Activated CD4-positive, alpha-beta memory T cell treated with anti-CD3 and anti-CD28 coated beads, Interleukin-2, amount 10 ng/mL, durations not matched to agents 7 days and 5 days (primary cell): ENCODE results near the gene P3H2. TPM values are rescaled to one million over a fixed set of nuclear protein-coding genes. Genes with fewer than 3 reads are reported as not detected.
"Not testable (repeated sequence)": the region's sequence is repeated elsewhere in the genome, so short reads cannot be mapped to it uniquely, and the experiment has no call there.

ENCODE experiments used
- CTCF ChIA-PET: fragments of 350-600 bp; sonication (Branson Sonifier 250); formaldehyde crosslinking; loops from one replicate; lab custom pipeline; 2021; ENCODE audit warnings: antibody characterized with exemption, inconsistent platforms; lab: Charles Lee
- POLR2A ChIA-PET: fragments of 350-600 bp; sonication (Branson Sonifier 250); formaldehyde crosslinking; loops from one replicate; lab custom pipeline; 2021; ENCODE audit warnings: antibody characterized with exemption; lab: Charles Lee
- DNase-seq: peaks from one replicate; pipeline ENCODE4 v3.0.0-alpha.2; 2020
- H3K27ac Mint-ChIP-seq: one replicate; pipeline ENCODE4 v1.8.0; 2021; ENCODE audit warnings: mild to moderate bottlenecking, mixed read lengths
- H3K27me3 Mint-ChIP-seq: one replicate; pipeline ENCODE4 v1.8.0; 2021; ENCODE audit warnings: mixed read lengths
- H3K36me3 Mint-ChIP-seq: one replicate; pipeline ENCODE4 v1.8.0; 2021; ENCODE audit warnings: low read depth, mixed read lengths
- H3K4me1 Mint-ChIP-seq: one replicate; pipeline ENCODE4 v1.8.0; 2021; ENCODE audit warnings: mixed read lengths
- H3K4me3 Mint-ChIP-seq: one replicate; pipeline ENCODE4 v1.8.0; 2021; ENCODE audit warnings: mild to moderate bottlenecking, mixed read lengths
- H3K9me3 Mint-ChIP-seq: one replicate; pipeline ENCODE4 v1.8.0; 2021; ENCODE audit warnings: mixed read lengths
- total RNA-seq, 2 experiments: library from RNA; stranded (reverse); gene quantifications; one replicate each; pipeline ENCODE4 v1.2.3, GENCODE V29; 2021

The P3H2 gene
- total RNA-seq, result not detected

GRCh38 chr3:190120269-190121060 lies at the start of gene P3H2:
Gene P3H2 (minus strand): TSS chr3:190120897. CDS start chr3:190120731, 166 bp downstream.
- Mint-ChIP-seq H3K36me3 (no peaks in the 10 kb centered on the region), H3K4me3 (peak within 1 kb of the TSS; percentile 30), H3K9me3 (no peaks in the 10 kb centered on the region), H3K4me1 (peaks cover 6% of the 10 kb centered on the region), H3K27ac (no peak within 1 kb of the TSS), H3K27me3 (peaks cover 48% of the 10 kb centered on the region)
- no peak for DNase-seq
- POLR2A ChIA-PET, result no interaction called here
- CTCF ChIA-PET, result no interaction called here

- Mint-ChIP-seq H3K4me1 (peaks cover 10% of the 10 kb centered on the region), H3K27me3 (peaks cover 4% of the 10 kb centered on the region), H3K36me3 (no peaks in the 10 kb centered on the region), H3K9me3 (no peaks in the 10 kb centered on the region), H3K4me3 (peak overlapping the region; percentile 43), H3K27ac (no peak overlapping the region)
- no peak for DNase-seq
- CTCF ChIA-PET, result no interaction called here
- POLR2A ChIA-PET, result no interaction called here
Measured at GRCh38 chr3:190169877-190170276, 49.2 kb upstream of the P3H2 start.

DNA sequence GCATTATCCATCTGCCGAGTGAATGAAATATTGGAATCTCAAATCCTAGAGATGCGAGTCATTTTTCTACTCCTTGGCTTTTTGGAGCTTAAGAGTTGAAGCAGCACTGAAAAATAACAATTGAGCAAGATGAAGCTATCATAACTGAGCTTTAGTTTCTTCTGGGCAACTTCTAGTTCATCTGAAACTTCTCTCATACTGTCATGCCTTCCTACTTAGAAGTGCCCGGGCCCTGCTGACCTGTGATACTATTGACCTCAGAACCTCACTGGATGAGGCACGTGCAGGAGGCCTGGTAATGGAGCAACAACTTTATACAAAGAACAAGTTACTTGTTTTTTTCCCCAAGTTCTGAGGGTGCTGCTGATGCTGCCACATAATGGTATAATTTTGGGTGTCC lies 48.5 kb upstream of the P3H2 start:
- Mint-ChIP-seq H3K4me3 (no peak overlapping the region), H3K36me3 (no peaks in the 10 kb centered on the region), H3K27ac (no peak overlapping the region), H3K4me1 (peaks cover 10% of the 10 kb centered on the region), H3K27me3 (peaks cover 4% of the 10 kb centered on the region), H3K9me3 (no peaks in the 10 kb centered on the region)
- ChIA-PET CTCF (no interaction called here), POLR2A (no interaction called here)
- no peak for DNase-seq

- POLR2A ChIA-PET, result no interaction called here
Measured at GRCh38 chr3:190167936-190168680, 47.4 kb upstream of the P3H2 start.

GRCh38 chr3:190166948-190167347 lies 46.3 kb upstream of the P3H2 start:
- Mint-ChIP-seq H3K36me3 (no peaks in the 10 kb centered on the region), H3K4me3 (no peak overlapping the region), H3K9me3 (no peaks in the 10 kb centered on the region), H3K4me1 (peaks cover 10% of the 10 kb centered on the region), H3K27me3 (peaks cover 2% of the 10 kb centered on the region), H3K27ac (no peak overlapping the region)
- DNase-seq, result no peak
- ChIA-PET CTCF (no interaction called here), POLR2A (no interaction called here)

More at GRCh38 chr3:190167936-190168680, 47.4 kb upstream of the P3H2 start:
- H3K9me3 Mint-ChIP-seq, result no peaks in the 10 kb centered on the region
- no peak overlapping the region for H3K4me3 Mint-ChIP-seq
- H3K27me3 Mint-ChIP-seq, result peaks cover 2% of the 10 kb centered on the region
- H3K4me1 Mint-ChIP-seq, result peaks cover 10% of the 10 kb centered on the region
- CTCF ChIA-PET, result no interaction called here
- no peaks in the 10 kb centered on the region for H3K36me3 Mint-ChIP-seq
- no peak for DNase-seq
- H3K27ac Mint-ChIP-seq, result no peak overlapping the region

GRCh38 chr3:190165253-190165652 lies 44.6 kb upstream of the P3H2 start:
- POLR2A ChIA-PET, result no interaction called here
- Mint-ChIP-seq H3K4me1 (peaks cover 10% of the 10 kb centered on the region), H3K27ac (no peak overlapping the region), H3K27me3 (no peaks in the 10 kb centered on the region), H3K4me3 (no peak overlapping the region), H3K9me3 (no peaks in the 10 kb centered on the region), H3K36me3 (no peaks in the 10 kb centered on the region)
- CTCF ChIA-PET, result no interaction called here
- no peak for DNase-seq

GRCh38 chr3:190162013-190162412 lies 41.3 kb upstream of the P3H2 start:
- H3K4me3 Mint-ChIP-seq, DNase-seq, H3K4me1 Mint-ChIP-seq, CTCF ChIA-PET, H3K36me3 Mint-ChIP-seq, H3K9me3 Mint-ChIP-seq, H3K27ac Mint-ChIP-seq, H3K27me3 Mint-ChIP-seq, POLR2A ChIA-PET: not testable (repeated sequence)

DNA sequence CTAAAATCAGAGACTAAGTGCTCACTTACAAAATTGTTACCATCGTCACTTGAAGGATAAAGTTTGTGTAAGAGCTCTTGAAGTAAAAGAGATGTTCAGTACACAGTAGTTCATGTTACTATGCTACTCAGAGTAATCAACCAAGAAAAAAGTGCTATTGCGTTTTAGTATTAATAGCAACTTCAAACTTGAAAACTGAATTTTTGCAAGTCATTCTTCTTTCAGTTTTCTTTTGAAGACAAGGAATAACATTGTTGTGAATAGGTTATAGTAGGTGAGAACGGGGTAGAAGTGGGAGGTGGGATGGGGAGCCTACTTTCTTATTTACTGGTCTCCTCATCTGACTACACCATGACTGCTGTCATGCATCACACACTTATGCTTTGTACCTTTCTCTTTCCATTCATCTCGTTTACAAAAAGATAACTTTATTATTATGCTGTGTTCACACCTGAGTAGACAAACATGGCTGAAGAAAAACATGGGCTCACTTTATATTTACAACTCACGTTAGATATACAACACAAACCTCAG lies 39.3 kb upstream of the P3H2 start:
- Mint-ChIP-seq H3K27me3 (no peaks in the 10 kb centered on the region), H3K27ac (no peak overlapping the region), H3K9me3 (no peaks in the 10 kb centered on the region), H3K4me1 (no peaks in the 10 kb centered on the region), H3K36me3 (no peaks in the 10 kb centered on the region), H3K4me3 (no peak overlapping the region)
- ChIA-PET POLR2A (no interaction called here), CTCF (no interaction called here)
- no peak for DNase-seq

- Mint-ChIP-seq H3K9me3 (no peaks in the 10 kb centered on the region), H3K4me1 (no peaks in the 10 kb centered on the region), H3K4me3 (no peak overlapping the region), H3K27me3 (no peaks in the 10 kb centered on the region), H3K27ac (no peak overlapping the region), H3K36me3 (no peaks in the 10 kb centered on the region)
- no peak for DNase-seq
- ChIA-PET CTCF (no interaction called here), POLR2A (no interaction called here)
Measured at GRCh38 chr3:190158261-190158660, 37.6 kb upstream of the P3H2 start.

GRCh38 chr3:190155752-190156151 lies 35.1 kb upstream of the P3H2 start:
- ChIA-PET CTCF (no interaction called here), POLR2A (no interaction called here)
- DNase-seq, result no peak
- no peaks in the 10 kb centered on the region for H3K27me3 Mint-ChIP-seq
- H3K4me1 Mint-ChIP-seq, result no peaks in the 10 kb centered on the region
- no peak overlapping the region for H3K4me3 Mint-ChIP-seq
- H3K36me3 Mint-ChIP-seq, result no peaks in the 10 kb centered on the region
- H3K27ac Mint-ChIP-seq, result no peak overlapping the region
- H3K9me3 Mint-ChIP-seq, result no peaks in the 10 kb centered on the region

- CTCF ChIA-PET, result no interaction called here
- no peak overlapping the region for H3K4me3 Mint-ChIP-seq
- no peaks in the 10 kb centered on the region for H3K27me3 Mint-ChIP-seq
- no peaks in the 10 kb centered on the region for H3K36me3 Mint-ChIP-seq
- H3K27ac Mint-ChIP-seq, result no peak overlapping the region
- DNase-seq, result no peak
- H3K4me1 Mint-ChIP-seq, result no peaks in the 10 kb centered on the region
- POLR2A ChIA-PET, result no interaction called here
- no peaks in the 10 kb centered on the region for H3K9me3 Mint-ChIP-seq
Measured at GRCh38 chr3:190150681-190151080, 30.0 kb upstream of the P3H2 start.

DNA sequence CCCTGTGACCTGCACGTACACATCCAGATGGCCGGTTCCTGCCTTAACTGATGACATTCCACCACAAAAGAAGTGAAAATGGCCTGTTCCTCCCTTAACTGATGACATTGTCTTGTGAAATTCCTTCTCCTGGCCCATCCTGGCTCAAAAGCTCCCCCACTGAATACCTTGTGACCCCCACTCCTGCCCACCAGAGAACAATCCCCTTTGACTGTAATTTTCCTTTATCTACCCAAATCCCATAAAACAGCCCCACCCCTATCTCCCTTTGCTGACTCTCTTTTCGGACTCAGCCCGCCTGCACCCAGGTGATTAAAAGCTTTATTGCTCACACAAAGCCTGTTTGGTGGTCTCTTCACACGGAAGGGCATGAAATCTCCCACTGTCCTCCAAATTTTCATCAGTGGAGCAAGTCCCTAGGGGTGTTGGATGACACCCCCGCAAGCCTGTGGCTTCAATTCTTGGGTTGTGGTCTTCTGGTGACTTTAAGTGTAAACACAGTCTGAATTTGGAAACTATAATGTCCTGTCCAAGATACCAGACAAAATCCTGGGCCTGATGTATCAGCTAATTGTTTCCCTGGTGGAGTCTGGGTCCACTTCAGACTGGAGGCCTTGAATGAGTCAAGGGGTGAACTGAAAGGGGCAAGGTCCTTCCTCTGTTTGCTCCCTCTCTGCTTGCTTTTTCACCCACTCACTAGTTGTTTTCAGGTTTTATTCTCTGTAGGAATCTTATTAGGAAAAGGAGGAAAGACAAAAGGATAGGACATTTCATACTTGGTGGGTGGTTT lies 29.3 kb upstream of the P3H2 start:
- CTCF ChIA-PET, H3K9me3 Mint-ChIP-seq, H3K27me3 Mint-ChIP-seq, H3K36me3 Mint-ChIP-seq, H3K4me1 Mint-ChIP-seq, POLR2A ChIA-PET, H3K4me3 Mint-ChIP-seq, DNase-seq, H3K27ac Mint-ChIP-seq: not testable (repeated sequence)

- H3K36me3 Mint-ChIP-seq, POLR2A ChIA-PET, CTCF ChIA-PET, DNase-seq, H3K27ac Mint-ChIP-seq, H3K4me1 Mint-ChIP-seq, H3K27me3 Mint-ChIP-seq, H3K9me3 Mint-ChIP-seq, H3K4me3 Mint-ChIP-seq: not testable (repeated sequence)
Measured at GRCh38 chr3:190144793-190145192, 24.1 kb upstream of the P3H2 start.
